ENCODE results near the gene ZNF18. TPM values are rescaled to one million over a fixed set of nuclear protein-coding genes. Genes with fewer than 3 reads are reported as not detected.

ZNF18 gene
- total and polyA plus RNA-seq, 2 experiments from 2014 or later = 5.9 to 9.8 TPM

DNA sequence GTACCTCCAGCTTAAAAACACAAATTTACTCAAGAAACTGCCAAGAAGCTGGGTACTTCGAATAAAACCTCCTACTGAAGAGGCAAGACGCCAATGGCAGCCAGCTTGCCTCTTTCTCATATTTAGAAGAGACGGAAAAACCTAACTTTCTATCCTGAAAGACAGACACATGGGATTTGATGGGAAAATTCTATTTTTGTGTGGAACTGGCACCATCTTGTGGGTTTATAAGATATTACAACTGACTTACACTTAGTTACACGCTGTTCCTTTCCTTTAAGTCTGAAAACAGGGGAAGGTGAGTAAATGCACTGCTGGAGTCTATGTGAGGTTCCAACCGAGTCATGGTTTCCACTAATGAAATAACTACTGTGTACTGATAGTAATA is 10.3 kb downstream of the ZNF18 start:
- no peak overlapping the region for H3K4me2 ChIP-seq
- Mint-ChIP-seq H3K4me3 (no peak overlapping the region), H3K27ac (no peak overlapping the region; the same call in 1 of the 2 replicates), H3K4me1 (peaks cover 45% of the 10 kb centered on the region), H3K9me3 (no peaks in the 10 kb centered on the region; the same call in 2 of the 3 replicates), H3K36me3 (ENCODE audit: low read depth) (peaks cover 57% of the 10 kb centered on the region), H3K27me3 (ENCODE audit: insufficient read depth, low read depth, poor library complexity) (no peaks in the 10 kb centered on the region)
- 0 out of 2 replicates have a peak, but pooled peaks cover 2% of the 10 kb centered on the region for H3K9me2 ChIP-seq (ENCODE audit: insufficient read depth)
- DNase-seq (ENCODE audit: low spot score) (peak; percentile 70), ATAC-seq (peak; percentile 65)
- H3K79me2 ChIP-seq (replicated peaks; ENCODE audit: insufficient read depth) = no peaks in the 10 kb centered on the region
- peaks cover 33% of the 10 kb centered on the region for H3K4me1 ChIP-seq (ENCODE audit: insufficient read depth)
- no peak overlapping the region for H2AFZ ChIP-seq
- H3F3A ChIP-seq (replicated peaks; ENCODE audit: low read depth) = no peaks in the 10 kb centered on the region
- H3K27me3 ChIP-seq (ENCODE audit: insufficient read depth) = no peaks in the 10 kb centered on the region
- no peak overlapping the region for H3K27ac ChIP-seq (ENCODE audit: low read depth)
- H3K4me3 ChIP-seq = no peak overlapping the region
- H3K36me3 ChIP-seq (ENCODE audit: insufficient read depth) = peaks cover 6% of the 10 kb centered on the region; the same call in 1 of the 2 replicates
- TF ChIP-seq EZH2 (IDR thresholded peaks at IDR 0.05; ENCODE audit: low read depth, unreplicated experiment) (no peak), ZNF331 (CRISPR knock-in tag; IDR thresholded peaks at IDR 0.05; ENCODE audit: low read depth) (no peak), EZH2phosphoT487 (IDR thresholded peaks at IDR 0.05; ENCODE audit: unreplicated experiment) (no peak)
- TF ChIP-seq, protein P1, sequence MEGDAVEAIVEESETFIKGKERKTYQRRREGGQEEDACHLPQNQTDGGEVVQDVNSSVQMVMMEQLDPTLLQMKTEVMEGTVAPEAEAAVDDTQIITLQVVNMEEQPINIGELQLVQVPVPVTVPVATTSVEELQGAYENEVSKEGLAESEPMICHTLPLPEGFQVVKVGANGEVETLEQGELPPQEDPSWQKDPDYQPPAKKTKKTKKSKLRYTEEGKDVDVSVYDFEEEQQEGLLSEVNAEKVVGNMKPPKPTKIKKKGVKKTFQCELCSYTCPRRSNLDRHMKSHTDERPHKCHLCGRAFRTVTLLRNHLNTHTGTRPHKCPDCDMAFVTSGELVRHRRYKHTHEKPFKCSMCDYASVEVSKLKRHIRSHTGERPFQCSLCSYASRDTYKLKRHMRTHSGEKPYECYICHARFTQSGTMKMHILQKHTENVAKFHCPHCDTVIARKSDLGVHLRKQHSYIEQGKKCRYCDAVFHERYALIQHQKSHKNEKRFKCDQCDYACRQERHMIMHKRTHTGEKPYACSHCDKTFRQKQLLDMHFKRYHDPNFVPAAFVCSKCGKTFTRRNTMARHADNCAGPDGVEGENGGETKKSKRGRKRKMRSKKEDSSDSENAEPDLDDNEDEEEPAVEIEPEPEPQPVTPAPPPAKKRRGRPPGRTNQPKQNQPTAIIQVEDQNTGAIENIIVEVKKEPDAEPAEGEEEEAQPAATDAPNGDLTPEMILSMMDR (conservative IDR thresholded peaks at IDR 0.05; ENCODE audit: low read depth in 2 of 2) = peak; percentile 53 to 64
- TF ChIP-seq, protein P2, sequence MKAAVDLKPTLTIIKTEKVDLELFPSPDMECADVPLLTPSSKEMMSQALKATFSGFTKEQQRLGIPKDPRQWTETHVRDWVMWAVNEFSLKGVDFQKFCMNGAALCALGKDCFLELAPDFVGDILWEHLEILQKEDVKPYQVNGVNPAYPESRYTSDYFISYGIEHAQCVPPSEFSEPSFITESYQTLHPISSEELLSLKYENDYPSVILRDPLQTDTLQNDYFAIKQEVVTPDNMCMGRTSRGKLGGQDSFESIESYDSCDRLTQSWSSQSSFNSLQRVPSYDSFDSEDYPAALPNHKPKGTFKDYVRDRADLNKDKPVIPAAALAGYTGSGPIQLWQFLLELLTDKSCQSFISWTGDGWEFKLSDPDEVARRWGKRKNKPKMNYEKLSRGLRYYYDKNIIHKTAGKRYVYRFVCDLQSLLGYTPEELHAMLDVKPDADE (IDR thresholded peaks at IDR 0.05) = no peak
- TF ChIP-seq, protein P3, sequence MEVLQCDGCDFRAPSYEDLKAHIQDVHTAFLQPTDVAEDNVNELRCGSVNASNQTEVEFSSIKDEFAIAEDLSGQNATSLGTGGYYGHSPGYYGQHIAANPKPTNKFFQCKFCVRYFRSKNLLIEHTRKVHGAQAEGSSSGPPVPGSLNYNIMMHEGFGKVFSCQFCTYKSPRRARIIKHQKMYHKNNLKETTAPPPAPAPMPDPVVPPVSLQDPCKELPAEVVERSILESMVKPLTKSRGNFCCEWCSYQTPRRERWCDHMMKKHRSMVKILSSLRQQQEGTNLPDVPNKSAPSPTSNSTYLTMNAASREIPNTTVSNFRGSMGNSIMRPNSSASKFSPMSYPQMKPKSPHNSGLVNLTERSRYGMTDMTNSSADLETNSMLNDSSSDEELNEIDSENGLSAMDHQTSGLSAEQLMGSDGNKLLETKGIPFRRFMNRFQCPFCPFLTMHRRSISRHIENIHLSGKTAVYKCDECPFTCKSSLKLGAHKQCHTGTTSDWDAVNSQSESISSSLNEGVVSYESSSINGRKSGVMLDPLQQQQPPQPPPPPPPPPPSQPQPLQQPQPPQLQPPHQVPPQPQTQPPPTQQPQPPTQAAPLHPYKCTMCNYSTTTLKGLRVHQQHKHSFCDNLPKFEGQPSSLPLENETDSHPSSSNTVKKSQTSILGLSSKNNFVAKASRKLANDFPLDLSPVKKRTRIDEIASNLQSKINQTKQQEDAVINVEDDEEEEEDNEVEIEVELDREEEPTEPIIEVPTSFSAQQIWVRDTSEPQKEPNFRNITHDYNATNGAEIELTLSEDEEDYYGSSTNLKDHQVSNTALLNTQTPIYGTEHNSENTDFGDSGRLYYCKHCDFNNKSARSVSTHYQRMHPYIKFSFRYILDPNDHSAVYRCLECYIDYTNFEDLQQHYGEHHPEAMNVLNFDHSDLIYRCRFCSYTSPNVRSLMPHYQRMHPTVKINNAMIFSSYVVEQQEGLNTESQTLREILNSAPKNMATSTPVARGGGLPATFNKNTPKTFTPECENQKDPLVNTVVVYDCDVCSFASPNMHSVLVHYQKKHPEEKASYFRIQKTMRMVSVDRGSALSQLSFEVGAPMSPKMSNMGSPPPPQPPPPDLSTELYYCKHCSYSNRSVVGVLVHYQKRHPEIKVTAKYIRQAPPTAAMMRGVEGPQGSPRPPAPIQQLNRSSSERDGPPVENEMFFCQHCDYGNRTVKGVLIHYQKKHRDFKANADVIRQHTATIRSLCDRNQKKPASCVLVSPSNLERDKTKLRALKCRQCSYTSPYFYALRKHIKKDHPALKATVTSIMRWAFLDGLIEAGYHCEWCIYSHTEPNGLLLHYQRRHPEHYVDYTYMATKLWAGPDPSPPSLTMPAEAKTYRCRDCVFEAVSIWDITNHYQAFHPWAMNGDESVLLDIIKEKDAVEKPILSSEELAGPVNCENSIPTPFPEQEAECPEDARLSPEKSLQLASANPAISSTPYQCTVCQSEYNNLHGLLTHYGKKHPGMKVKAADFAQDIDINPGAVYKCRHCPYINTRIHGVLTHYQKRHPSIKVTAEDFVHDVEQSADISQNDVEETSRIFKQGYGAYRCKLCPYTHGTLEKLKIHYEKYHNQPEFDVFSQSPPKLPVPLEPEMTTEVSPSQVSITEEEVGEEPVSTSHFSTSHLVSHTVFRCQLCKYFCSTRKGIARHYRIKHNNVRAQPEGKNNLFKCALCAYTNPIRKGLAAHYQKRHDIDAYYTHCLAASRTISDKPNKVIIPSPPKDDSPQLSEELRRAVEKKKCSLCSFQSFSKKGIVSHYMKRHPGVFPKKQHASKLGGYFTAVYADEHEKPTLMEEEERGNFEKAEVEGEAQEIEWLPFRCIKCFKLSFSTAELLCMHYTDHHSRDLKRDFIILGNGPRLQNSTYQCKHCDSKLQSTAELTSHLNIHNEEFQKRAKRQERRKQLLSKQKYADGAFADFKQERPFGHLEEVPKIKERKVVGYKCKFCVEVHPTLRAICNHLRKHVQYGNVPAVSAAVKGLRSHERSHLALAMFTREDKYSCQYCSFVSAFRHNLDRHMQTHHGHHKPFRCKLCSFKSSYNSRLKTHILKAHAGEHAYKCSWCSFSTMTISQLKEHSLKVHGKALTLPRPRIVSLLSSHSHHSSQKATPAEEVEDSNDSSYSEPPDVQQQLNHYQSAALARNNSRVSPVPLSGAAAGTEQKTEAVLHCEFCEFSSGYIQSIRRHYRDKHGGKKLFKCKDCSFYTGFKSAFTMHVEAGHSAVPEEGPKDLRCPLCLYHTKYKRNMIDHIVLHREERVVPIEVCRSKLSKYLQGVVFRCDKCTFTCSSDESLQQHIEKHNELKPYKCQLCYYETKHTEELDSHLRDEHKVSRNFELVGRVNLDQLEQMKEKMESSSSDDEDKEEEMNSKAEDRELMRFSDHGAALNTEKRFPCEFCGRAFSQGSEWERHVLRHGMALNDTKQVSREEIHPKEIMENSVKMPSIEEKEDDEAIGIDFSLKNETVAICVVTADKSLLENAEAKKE (CRISPR knock-in tag; IDR thresholded peaks at IDR 0.05) = no peak
- no peaks in the 10 kb centered on the region for H4K20me1 ChIP-seq (replicated peaks; ENCODE audit: insufficient read depth)

Measured in GM23338 (cell line).